Measurements from ENCODE around the gene ZNF727.
A peak's percentile ranks its signal among the peaks of the same experiment; 100 is the strongest.
"Not testable (repeated sequence)": the region's sequence is repeated elsewhere in the genome, so short reads cannot be mapped to it uniquely, and the experiment has no call there.

Gene ZNF727

DNA sequence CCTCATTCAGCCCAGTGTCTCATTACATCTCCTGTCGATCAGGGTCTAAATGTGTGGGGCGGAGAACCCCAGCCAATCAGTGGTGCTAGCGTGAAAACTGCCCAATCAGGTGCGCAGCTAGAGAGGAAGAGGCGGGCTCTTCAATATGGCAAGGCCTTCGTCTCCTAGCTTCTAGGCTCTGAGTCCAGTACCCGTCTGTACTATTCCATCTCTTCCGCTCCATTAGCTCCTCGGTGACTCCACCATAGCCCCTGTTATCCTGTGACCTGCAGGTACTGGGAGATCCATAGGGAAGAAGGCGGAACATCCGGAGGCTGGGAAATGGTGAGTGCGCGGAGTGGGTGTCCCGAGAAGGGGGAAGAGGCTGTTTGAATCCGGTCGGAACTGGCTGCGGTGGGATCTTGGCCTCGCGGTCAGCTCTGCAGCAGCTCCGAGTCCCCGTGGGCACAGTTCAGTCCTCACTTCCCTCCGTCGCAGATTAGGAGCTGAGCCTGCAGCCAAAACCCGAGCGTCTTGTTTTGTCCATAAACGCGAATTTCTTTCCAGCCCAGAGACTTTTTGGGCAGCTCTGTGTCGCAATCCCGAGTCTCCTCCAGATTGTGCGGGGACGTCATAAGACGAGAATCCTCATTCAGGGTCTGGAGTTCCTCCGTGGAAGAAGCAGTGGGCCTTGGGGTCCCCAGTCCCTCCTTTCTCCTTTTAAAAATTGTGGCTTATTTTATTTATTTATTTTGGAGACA, at the start of gene ZNF727:
TSS of gene ZNF727 (plus strand) at position 134 of the 740 bp plus-strand sequence. CDS start at position 322, 188 bp downstream.
- DNase-seq (ENCODE audit: low read depth): peak; percentile 30

GRCh38 chr7:63998549-63998948, 46.7 kb upstream of the ZNF727 start, which contains the start of gene ZNF722:
Gene ZNF722, plus strand, starts transcription at chr7:63998849. Its CDS starts 113 bp downstream, at chr7:63998962.
- DNase-seq (ENCODE audit: low read depth): no peak

DNA sequence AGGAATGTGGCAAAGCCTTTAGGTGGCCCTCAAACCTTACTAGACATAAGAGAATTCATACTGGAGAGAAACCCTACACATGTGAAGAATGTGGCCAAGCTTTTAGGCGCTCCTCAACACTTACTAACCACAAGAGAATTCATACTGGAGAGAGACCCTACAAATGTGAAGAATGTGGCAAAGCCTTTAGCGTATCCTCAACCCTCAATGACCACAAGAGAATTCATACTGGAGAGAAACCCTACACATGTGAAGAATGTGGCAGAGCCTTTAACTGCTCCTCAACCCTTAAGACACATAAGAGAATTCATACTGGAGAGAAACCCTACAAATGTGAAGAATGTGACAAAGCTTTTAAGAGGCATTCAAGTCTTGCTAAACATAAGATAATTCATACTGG, 29.7 kb upstream of the ZNF727 start:
- not testable (repeated sequence) for DNase-seq (ENCODE audit: low read depth)

DNA sequence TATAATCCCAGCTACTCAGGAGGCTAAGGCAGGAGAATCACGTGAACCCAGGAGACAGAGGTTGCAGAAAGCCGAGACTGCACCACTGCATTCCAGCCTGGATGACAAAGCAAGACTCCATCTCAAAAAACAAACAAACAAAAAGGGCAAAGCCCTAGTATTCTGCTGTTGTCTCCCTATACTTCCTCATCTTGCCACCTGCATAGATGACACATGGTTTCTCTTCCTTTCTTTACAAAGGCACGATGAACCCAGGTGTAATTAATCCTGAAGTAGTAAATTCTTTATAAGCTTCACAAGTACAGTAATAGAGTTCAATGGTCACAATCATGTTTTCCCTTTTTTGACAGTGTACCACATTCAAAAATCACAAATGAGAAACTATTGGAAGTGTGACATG, 9.8 kb upstream of the ZNF727 start:
- no peak for DNase-seq (ENCODE audit: low read depth)

DNA sequence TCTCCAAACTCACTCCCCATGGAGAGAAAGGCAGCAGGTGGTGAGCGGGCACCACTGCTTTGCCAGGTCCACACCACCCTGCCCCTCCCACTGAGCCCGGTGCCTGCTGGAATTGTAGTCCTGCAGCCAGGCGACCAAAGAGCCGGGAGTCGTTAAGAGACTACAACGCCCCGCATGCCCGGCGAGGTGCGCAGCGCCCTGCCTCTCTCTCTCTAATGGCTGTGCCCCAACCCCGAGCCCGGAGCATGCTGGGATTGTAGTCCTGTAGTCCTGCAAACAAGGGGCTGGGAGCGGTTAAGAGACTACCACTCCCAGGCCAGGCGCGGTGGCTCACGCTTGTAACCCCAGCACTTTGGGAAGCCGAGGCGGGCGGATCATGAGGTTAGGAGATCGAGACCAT, 8.1 kb upstream of the ZNF727 start:
- no peak for DNase-seq (ENCODE audit: low read depth)

DNA sequence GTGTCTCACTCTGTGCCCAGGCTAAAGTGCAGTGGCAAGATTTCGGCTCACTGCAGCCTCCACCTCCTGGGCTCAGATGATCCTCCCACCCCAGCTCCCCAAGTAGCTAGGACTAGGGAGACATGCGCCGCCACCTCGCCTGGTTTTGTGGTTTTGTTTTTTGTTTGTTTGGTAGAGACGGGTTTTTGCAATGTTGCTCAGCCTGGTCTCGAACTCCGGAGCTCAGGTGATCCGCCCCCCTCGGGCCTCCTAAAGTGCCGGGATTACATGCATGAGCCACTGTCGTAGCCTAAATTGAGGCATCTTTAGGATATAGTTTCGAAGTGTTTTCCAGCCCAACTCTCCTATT, 781 bp downstream of the ZNF727 start:
- DNase-seq (ENCODE audit: low read depth): no peak

DNA sequence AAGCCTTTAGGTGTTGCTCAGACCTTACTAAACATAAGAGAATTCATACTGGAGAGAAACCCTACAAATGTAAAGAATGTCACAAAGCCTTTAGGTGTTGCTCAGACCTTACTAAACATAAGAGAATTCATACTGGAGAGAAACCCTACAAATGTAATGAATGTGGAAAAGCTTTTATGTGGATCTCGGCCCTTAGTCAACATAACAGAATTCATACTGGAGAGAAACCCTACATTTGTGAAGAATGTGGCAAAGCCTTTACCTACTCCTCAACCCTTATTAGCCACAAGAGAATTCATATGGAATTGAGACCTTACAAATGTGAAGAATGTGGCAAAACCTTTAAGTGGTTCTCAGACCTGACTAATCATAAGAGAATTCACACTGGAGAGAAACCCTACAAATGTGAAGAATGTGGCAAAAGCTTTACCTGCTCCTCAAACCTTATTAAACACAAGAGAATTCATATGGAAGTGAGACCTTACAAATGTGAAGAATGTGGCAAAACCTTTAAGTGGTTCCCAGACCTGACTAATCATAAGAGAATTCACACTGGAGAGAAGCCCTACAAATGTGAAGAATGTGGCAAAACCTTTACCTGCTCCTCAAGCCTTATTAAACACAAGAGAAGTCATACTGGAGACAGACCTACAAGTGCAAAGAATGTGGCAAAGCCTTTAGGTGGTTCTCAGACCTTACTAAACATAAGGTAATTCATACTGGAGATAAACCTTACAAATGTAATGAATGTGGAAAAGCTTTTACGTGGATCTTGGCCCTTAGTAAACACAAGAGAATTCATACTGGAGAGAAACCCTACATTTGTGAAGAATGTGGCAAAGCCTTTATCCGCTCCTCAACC, 32.8 kb downstream of the ZNF727 start:
- DNase-seq (ENCODE audit: low read depth): not testable (repeated sequence)

DNA sequence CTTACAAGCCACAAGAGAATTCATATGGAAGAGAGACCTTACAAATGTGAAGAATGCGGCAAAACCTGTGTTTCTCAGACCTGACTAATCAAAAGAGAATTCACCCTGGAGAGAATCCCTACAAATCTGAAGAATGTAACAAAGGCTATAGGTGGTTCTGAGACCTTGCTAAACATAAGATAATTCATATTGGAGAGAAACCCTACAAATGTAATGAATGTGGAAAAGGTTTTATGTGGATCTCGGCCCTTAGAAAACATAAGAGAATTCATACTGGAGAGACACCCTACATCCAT, 33.4 kb downstream of the ZNF727 start:
- DNase-seq (ENCODE audit: low read depth): no peak

DNA sequence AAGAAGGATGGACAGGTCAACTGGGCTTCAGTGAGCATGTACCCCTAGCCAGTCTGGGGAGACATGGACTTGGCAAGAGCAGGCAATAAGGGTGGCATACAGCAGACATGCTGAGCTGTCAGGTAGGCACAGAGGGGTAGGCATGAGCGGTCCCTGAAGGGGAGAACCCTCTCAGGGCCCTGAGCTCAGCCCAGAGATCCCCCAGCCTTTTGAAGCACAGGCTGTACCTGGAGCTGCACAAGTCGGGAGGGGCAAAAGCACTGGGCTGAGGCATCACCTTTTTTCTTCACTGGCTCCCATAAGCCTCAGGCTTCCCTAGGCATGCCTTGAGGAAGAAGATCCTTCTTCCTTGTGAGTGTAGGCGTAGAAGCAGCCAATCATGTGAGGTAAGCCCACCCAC, 42.3 kb downstream of the ZNF727 start:
- DNase-seq (ENCODE audit: low read depth): no peak

DNA sequence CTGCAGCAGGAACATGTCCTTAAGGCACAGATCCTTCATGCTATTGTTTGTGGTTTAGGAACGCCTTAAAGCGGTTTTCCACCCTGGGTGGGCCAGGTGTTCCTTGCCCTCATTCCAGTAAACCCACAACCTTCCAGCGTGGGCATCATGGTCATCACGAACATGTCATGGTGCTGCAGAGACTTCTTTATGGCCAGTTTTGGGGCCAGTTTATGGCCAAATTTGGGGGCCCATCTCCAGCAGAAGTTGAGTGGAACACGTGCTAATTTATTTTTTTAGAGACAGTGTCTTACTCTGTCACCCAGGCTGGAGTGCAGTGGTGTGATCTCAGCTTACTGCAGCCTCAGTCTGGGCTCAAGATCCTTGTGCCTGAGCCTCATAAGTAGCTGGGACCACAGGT, 43.6 kb downstream of the ZNF727 start:
- not testable (repeated sequence) for DNase-seq (ENCODE audit: low read depth)

Measured in activated T-cell treated with anti-CD3 and anti-CD28 coated beads for 24 hours (primary cell).